GM23248 (cell line): ENCODE measurements around the gene NHERF1.

Experiments used
- EZH2 ChIP-seq: fragments of 200-600 bp; sonication (generic); IDR thresholded peaks from 2 replicates; pipeline ENCODE4 v1.6.1; 2018; ENCODE audit warnings: antibody characterized with exemption, mild to moderate bottlenecking; ENCODE audit not compliant: insufficient read depth, poor library complexity, severe bottlenecking
- EZH2phosphoT487 ChIP-seq: fragments of 200-600 bp; sonication (generic); IDR thresholded peaks from 2 replicates; pipeline ENCODE4 v1.6.1; 2018; ENCODE audit warnings: antibody characterized with exemption, moderate library complexity, mild to moderate bottlenecking, low read depth; ENCODE audit not compliant: insufficient read depth

DNA sequence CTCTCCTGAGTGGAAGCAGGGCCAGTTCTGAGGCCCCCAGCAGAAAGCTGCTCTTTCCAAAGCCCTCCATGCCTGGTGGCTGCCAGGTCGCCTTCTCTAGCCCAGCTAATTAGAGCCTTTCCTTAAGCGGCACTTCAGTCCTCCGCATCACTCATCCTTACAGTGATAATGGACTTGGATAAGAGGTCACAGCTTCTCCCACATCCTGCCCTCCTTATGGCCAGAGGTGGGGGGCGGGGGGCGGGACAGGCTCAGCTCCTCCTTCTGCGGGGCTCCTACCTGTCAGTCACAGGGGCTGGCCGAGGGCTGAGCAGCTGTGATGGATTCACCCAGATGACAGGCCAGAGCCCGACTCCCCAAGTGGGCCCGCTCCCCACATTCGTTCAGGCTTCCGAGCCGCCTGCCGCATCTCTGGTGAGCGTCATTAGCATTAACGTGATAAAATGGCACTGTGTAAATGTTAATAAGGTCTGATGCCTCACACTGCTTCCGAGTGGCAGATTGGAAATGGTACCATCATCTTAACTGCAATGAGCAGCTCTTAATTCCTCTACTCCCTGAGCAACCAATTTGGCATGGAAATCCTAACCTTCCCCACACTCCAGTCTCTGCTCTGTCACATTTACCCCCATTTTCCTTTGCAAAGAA is 70.0 kb downstream of the NHERF1 start:
- TF ChIP-seq EZH2 (no peak), EZH2phosphoT487 (no peak)
